Measurements from ENCODE around the gene SIAH1. TPM values are rescaled to one million over a fixed set of nuclear protein-coding genes. Genes with fewer than 3 reads are reported as not detected.
"Not testable (repeated sequence)": the region's sequence is repeated elsewhere in the genome, so short reads cannot be mapped to it uniquely, and the experiment has no call there.

SIAH1 gene
- total RNA-seq, 1 experiment from 2014 or later: 22.7 TPM

- ATAC-seq; H3K4me3 ChIP-seq (replicated peaks in 1 of 2; ENCODE audit: low read depth in 1 of 2, low read length in 2 of 2); H3K4me2 ChIP-seq (ENCODE audit: low read length); H4K20me1 ChIP-seq (ENCODE audit: insufficient read depth); H3K36me3 ChIP-seq (ENCODE audit: control insufficient read depth in 1 of 2, insufficient read depth in 2 of 2, low read length in 2 of 2); intact Hi-C loops (cut with micrococcal nuclease); H3K9me2 ChIP-seq (ENCODE audit: insufficient read depth); CTCF ChIA-PET; POLR2A ChIA-PET; H3K27ac ChIP-seq (ENCODE audit: low read depth, low read length); DNase-seq (ENCODE audit: low read depth, low spot score); H3K9ac ChIP-seq (ENCODE audit: low read length); H3K9me3 ChIP-seq (ENCODE audit: control insufficient read depth in 1 of 2, insufficient read depth in 1 of 2, low read depth in 1 of 2, low read length in 2 of 2); H3K27me3 ChIP-seq (ENCODE audit: insufficient read depth, low read length); H2AFZ ChIP-seq (ENCODE audit: low read depth, low read length, poor library complexity, severe bottlenecking); BruUV-seq (replicated peaks): not testable (repeated sequence)
- Histone ChIP-seq H3K79me2 (ENCODE audit: insufficient read depth, low read length) (peaks cover 98% of the 10 kb centered on the region), H3K4me1 (ENCODE audit: control insufficient read depth in 1 of 2, insufficient read depth in 2 of 2, low read length in 2 of 2) (peaks cover 25 to 27% of the 10 kb centered on the region in 2 experiments)
- RAD21 ChIA-PET (ENCODE audit: low non-redundant PET in 1 of 2, low total read pairs in 2 of 2, uncharacterized antibody in 2 of 2, unreplicated experiment in 2 of 2): interaction anchor here in 1 of 2 experiments (0.6 kb wide), 1 partner anchor 59 kb away, joined by 3 read pairs; no protein-coding TSS in a partner anchor
Measured at GRCh38 chr16:48370668-48371392, 14.4 kb downstream of the SIAH1 start.

- no peak for TF ChIP-seq ZFX (IDR thresholded peaks at IDR 0.05)
- TF ChIP-seq EGR1 (IDR thresholded peaks at IDR 0.05; ENCODE audit: low read depth): no peak
- TF ChIP-seq EZH2phosphoT487 (IDR thresholded peaks at IDR 0.05; ENCODE audit: borderline replicate concordance): no peak
- TF ChIP-seq RAD21 (IDR thresholded peaks at IDR 0.05; ENCODE audit: low read depth): no peak
- no peak for TF ChIP-seq ZNF274 (IDR thresholded peaks at IDR 0.05; ENCODE audit: low read depth, low read length)
- TF ChIP-seq, protein P1, sequence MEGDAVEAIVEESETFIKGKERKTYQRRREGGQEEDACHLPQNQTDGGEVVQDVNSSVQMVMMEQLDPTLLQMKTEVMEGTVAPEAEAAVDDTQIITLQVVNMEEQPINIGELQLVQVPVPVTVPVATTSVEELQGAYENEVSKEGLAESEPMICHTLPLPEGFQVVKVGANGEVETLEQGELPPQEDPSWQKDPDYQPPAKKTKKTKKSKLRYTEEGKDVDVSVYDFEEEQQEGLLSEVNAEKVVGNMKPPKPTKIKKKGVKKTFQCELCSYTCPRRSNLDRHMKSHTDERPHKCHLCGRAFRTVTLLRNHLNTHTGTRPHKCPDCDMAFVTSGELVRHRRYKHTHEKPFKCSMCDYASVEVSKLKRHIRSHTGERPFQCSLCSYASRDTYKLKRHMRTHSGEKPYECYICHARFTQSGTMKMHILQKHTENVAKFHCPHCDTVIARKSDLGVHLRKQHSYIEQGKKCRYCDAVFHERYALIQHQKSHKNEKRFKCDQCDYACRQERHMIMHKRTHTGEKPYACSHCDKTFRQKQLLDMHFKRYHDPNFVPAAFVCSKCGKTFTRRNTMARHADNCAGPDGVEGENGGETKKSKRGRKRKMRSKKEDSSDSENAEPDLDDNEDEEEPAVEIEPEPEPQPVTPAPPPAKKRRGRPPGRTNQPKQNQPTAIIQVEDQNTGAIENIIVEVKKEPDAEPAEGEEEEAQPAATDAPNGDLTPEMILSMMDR (IDR thresholded peaks at IDR 0.05 in 2 of 3, conservative IDR thresholded peaks at IDR 0.05 in 1 of 3; ENCODE audit: borderline replicate concordance in 1 of 3, insufficient read depth in 1 of 3, low read depth in 2 of 3, low read length in 2 of 3): no peak
- TF ChIP-seq TCF7L2 (IDR thresholded peaks at IDR 0.05; ENCODE audit: borderline replicate concordance, extremely low read depth, insufficient read depth, insufficient read length): no peak
- no peak for TF ChIP-seq FOSL1 (IDR thresholded peaks at IDR 0.05; ENCODE audit: low read depth)
- no peak for TF ChIP-seq EZH2 (IDR thresholded peaks at IDR 0.05)
- no peak for TF ChIP-seq ELF1 (IDR thresholded peaks at IDR 0.05; ENCODE audit: borderline replicate concordance, low read depth)
Measured at GRCh38 chr16:48370229-48370628, 15.0 kb downstream of the SIAH1 start.

More at GRCh38 chr16:48370229-48370628, 15.0 kb downstream of the SIAH1 start:
- Histone ChIP-seq H3K4me1 (ENCODE audit: control insufficient read depth in 1 of 2, insufficient read depth in 2 of 2, low read length in 2 of 2) (peaks cover 30 to 33% of the 10 kb centered on the region in 2 experiments), H3K9me2 (ENCODE audit: insufficient read depth) (no peaks in the 10 kb centered on the region), H3K27me3 (ENCODE audit: insufficient read depth, low read length) (no peaks in the 10 kb centered on the region), H3K4me3 (replicated peaks in 1 of 2; ENCODE audit: low read depth in 1 of 2, low read length in 2 of 2) (no peak overlapping the region), H3K4me2 (ENCODE audit: low read length) (no peak overlapping the region), H3K9ac (ENCODE audit: low read length) (no peak overlapping the region), H3K79me2 (ENCODE audit: insufficient read depth, low read length) (peaks cover 97% of the 10 kb centered on the region), H3K27ac (ENCODE audit: low read depth, low read length) (no peak overlapping the region), H3K36me3 (ENCODE audit: control insufficient read depth in 1 of 2, insufficient read depth in 2 of 2, low read length in 2 of 2) (no peaks in the 10 kb centered on the region), H2AFZ (ENCODE audit: low read depth, low read length, poor library complexity, severe bottlenecking) (no peak overlapping the region), H3K9me3 (ENCODE audit: control insufficient read depth in 1 of 2, insufficient read depth in 1 of 2, low read depth in 1 of 2, low read length in 2 of 2) (no peaks in the 10 kb centered on the region), H4K20me1 (ENCODE audit: insufficient read depth) (peaks cover 4% of the 10 kb centered on the region; the same call in 1 of the 2 replicates)
- ChIA-PET RAD21 (ENCODE audit: low non-redundant PET in 1 of 2, low total read pairs in 2 of 2, uncharacterized antibody in 2 of 2, unreplicated experiment in 2 of 2) (no interaction called here), POLR2A (no interaction called here), CTCF (no interaction called here)
- ATAC-seq (no peak), DNase-seq (ENCODE audit: low read depth, low spot score) (no peak)
- intact Hi-C loops (cut with micrococcal nuclease): no loop called here
- BruUV-seq (replicated peaks): no TSS peak
